ENCODE results near the gene CNN2.

DNA sequence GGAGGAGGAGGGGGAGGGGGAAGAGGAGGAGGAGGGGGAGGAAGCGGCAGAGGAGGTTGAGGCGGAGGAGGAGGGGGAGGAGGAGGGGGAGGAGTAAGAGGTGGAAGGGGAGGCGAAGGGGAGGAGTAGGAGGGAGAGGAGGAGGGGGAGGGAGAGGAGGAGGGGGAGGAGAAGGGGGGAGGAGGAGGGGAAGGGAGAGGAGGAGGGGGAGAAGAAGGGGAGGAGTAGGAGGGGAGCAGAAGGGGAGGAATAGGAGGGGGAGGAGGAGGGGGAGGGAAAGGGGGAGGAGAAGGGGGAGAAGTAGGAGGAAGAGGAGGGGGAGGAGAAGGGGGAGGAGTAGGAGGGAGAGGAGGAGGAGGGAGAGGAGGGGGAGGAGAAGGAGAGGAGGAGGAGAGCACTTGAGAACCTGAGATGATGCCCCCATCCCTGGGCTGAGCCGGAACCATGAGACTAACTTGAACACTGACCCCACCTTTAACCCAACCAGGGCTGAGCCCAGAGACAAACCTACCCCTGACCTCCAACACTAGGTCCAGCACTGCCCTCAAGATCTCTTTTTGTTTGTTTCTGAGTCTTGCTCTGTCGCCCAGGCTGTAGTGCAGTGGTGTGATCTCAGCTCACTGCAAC, 26.1 kb downstream of the CNN2 start:
- TF ChIP-seq POLR2A (IDR thresholded peaks at IDR 0.05), result no peak
- TF ChIP-seq, protein P1, sequence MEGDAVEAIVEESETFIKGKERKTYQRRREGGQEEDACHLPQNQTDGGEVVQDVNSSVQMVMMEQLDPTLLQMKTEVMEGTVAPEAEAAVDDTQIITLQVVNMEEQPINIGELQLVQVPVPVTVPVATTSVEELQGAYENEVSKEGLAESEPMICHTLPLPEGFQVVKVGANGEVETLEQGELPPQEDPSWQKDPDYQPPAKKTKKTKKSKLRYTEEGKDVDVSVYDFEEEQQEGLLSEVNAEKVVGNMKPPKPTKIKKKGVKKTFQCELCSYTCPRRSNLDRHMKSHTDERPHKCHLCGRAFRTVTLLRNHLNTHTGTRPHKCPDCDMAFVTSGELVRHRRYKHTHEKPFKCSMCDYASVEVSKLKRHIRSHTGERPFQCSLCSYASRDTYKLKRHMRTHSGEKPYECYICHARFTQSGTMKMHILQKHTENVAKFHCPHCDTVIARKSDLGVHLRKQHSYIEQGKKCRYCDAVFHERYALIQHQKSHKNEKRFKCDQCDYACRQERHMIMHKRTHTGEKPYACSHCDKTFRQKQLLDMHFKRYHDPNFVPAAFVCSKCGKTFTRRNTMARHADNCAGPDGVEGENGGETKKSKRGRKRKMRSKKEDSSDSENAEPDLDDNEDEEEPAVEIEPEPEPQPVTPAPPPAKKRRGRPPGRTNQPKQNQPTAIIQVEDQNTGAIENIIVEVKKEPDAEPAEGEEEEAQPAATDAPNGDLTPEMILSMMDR (IDR thresholded peaks at IDR 0.05), result no peak
